ENCODE data around the gene KNL1.
"Not testable (repeated sequence)": the region's sequence is repeated elsewhere in the genome, so short reads cannot be mapped to it uniquely, and the experiment has no call there.

Gene KNL1, protein sequence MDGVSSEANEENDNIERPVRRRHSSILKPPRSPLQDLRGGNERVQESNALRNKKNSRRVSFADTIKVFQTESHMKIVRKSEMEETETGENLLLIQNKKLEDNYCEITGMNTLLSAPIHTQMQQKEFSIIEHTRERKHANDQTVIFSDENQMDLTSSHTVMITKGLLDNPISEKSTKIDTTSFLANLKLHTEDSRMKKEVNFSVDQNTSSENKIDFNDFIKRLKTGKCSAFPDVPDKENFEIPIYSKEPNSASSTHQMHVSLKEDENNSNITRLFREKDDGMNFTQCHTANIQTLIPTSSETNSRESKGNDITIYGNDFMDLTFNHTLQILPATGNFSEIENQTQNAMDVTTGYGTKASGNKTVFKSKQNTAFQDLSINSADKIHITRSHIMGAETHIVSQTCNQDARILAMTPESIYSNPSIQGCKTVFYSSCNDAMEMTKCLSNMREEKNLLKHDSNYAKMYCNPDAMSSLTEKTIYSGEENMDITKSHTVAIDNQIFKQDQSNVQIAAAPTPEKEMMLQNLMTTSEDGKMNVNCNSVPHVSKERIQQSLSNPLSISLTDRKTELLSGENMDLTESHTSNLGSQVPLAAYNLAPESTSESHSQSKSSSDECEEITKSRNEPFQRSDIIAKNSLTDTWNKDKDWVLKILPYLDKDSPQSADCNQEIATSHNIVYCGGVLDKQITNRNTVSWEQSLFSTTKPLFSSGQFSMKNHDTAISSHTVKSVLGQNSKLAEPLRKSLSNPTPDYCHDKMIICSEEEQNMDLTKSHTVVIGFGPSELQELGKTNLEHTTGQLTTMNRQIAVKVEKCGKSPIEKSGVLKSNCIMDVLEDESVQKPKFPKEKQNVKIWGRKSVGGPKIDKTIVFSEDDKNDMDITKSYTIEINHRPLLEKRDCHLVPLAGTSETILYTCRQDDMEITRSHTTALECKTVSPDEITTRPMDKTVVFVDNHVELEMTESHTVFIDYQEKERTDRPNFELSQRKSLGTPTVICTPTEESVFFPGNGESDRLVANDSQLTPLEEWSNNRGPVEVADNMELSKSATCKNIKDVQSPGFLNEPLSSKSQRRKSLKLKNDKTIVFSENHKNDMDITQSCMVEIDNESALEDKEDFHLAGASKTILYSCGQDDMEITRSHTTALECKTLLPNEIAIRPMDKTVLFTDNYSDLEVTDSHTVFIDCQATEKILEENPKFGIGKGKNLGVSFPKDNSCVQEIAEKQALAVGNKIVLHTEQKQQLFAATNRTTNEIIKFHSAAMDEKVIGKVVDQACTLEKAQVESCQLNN (N-terminal part only)

GRCh38 chr15:40593588-40594428 is at the start of gene KNL1:
KNL1 (plus strand) TSS chr15:40594249; CDS start chr15:40602932, 8,683 bp downstream.
- DNase-seq, result peak; percentile 67

GRCh38 chr15:40545457-40545856 is 48.6 kb upstream of the KNL1 start:
- DNase-seq, result no peak

DNA sequence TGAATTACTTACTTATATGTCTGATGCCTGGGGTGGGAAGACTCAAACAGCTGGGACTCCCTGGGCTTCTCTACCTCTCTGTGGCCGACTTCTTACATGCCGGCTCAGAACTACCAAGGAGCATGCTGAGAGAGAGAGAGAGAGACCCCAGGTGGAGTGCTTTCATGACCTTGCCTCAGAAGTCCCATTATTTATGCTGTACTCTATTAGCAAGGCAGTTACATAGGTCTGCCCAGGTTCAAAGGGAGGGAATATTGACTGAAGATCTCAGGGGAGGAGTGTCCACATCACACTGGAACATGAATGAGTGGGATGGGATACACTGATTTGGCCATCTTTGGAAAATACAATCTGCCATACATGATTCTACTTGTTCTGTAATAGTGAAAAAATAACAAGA is 45.4 kb upstream of the KNL1 start:
- no peak for DNase-seq

GRCh38 chr15:40549894-40550293 is 44.2 kb upstream of the KNL1 start:
- DNase-seq, result no peak

DNA sequence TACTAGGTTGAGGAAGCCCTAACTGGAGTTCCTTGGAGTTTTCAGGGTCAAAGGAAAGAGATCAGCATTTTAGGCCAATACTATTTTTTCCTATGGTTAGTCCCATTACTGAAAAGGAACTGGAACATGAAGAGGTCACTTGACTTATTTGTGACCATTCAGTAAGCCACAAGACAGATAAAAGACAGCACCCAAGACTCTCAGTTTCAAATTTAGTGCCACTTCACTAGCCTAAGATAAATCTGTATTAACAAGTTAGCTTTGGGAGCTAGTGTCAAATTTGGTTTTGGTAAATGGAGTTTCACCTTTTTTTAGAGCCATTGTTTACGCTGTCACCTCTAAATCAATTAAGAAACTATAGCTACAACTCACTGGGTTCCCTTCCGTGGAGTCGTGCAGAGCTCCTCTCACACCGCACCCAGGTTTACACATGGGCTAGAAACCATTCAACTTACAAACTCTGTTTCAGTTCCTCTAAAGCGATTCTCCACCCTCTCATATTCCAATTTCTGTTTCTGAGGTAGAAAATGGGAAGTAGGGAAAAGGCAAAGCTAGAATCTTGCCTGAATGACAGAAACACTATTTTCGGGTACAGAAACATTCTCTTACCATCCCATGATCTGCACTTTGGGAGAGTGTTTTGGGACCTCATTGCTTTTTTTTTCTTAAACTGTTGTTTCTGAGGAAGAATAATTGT is 43.6 kb upstream of the KNL1 start:
- no peak for DNase-seq

DNA sequence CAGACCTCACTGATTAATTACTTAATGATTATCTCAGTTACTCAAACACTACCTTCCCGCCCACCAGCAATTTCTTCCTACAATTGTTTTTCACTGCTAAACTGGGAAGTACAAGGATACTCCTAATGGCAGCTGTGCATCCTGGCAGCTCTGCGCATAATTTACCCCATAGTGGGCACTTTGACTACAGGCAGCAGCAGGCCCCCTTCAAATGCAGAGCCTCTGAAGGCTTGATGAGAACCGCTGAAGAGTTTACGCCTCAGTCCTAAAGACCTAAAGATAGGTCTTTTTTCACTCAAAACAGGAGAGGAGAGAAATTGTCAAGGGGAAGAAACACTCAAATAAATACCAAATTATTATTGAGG is 39.9 kb upstream of the KNL1 start:
- no peak for DNase-seq

- no peak for DNase-seq
Measured at GRCh38 chr15:40555876-40556275, 38.2 kb upstream of the KNL1 start.

GRCh38 chr15:40558952-40559742 is 34.9 kb upstream of the KNL1 start:
- no peak for DNase-seq

- no peak for DNase-seq
Measured at GRCh38 chr15:40562691-40563090, 31.4 kb upstream of the KNL1 start.

GRCh38 chr15:40563426-40563825 is 30.6 kb upstream of the KNL1 start:
- no peak for DNase-seq

- peak; percentile 85 for DNase-seq
Measured at GRCh38 chr15:40564591-40565332, 29.3 kb upstream of the KNL1 start, which contains the start of gene CCDC32. CCDC32 (minus strand) TSS chr15:40565042; CDS start chr15:40563015, 2,027 bp downstream.

DNA sequence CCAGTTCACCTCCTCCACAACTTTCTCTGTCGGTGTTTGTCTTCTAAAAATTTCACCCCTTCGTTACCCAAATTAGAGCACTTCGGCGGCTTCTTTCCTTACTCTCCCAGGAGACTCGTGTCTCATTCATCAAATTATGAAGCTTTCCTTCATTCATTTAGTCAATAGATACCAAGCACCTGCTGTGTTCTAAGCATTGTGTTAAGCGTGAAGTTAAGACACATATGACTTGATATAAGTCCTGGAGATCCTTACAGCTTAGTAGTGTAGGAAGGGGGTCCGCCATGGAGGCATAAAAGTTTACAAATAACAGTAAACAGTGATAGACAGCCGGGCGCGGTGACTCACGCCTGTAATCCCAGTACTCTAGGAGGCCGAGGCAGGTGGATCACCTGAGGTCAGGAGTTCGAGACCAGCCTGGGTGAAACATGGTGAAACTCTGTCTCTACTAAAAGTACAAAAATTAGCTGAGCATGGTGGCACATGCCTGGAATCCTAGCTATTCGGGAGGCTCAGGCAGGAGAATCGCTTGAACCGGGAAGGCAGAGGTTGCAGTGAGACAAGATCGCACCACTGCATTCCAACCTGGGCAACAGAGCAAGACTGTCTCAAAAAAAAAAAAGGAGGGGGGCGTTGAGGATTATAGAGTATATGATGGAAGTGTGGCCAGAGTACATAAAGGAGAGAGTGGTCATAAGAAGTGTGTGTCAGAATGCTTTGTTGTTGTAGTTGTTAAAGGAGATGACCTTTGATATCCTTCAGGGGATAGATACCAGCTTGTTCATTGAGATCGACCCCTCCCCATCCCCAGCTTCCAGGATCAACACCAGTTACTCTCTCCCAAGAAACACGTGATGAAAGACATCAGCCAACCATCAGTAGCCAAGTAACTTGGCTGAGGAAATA is 28.5 kb upstream of the KNL1 start:
- no peak for DNase-seq

- no peak for DNase-seq
Measured at GRCh38 chr15:40567111-40567510, 26.9 kb upstream of the KNL1 start.

DNA sequence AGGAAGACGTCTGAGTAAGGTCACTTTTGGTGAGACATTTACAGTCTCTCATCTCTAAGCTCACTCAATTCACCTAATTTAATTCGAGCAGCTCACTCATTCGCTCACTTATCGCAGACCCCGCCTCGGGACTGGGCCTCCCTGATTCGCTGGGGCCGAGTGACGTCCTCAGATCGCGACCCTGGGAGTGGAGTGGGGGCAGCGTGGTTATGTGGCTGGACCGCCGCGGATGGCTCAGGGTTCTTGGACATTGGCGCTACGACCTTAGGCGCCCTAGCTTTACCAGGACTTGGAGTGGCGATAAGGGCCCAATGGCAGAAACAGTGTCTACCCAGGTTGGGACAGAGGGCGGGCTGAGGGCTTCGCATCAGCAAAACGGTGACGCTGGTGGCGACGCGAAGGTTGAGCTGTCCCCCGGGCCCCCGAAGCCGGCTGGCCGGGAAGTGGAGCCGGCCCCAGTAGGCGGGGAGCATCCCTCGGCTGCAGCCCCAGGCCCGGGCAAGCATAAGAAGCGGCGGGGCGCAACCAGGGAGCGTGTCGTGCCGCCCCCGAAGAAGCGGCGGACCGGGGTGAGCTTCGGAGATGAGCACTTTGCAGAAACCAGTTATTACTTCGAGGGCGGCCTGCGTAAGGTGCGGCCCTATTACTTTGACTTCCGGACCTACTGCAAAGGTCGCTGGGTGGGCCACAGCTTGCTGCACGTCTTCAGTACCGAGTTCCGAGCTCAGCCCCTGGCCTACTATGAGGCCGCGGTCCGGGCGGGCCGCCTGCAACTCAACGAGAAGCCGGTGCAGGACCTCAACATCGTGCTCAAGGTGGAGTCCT is 24.7 kb upstream of the KNL1 start, which contains the start of gene RPUSD2:
Gene RPUSD2 (plus strand): TSS at position 171 of the 825 bp plus-strand sequence. CDS start 39 bp downstream, at position 210.
- peak; percentile 26 for DNase-seq

GRCh38 chr15:40575113-40575512 is 18.9 kb upstream of the KNL1 start:
- no peak for DNase-seq

GRCh38 chr15:40576914-40577313 is 17.1 kb upstream of the KNL1 start:
- not testable (repeated sequence) for DNase-seq

- DNase-seq, result no peak
Measured at GRCh38 chr15:40578892-40579291, 15.2 kb upstream of the KNL1 start.

DNA sequence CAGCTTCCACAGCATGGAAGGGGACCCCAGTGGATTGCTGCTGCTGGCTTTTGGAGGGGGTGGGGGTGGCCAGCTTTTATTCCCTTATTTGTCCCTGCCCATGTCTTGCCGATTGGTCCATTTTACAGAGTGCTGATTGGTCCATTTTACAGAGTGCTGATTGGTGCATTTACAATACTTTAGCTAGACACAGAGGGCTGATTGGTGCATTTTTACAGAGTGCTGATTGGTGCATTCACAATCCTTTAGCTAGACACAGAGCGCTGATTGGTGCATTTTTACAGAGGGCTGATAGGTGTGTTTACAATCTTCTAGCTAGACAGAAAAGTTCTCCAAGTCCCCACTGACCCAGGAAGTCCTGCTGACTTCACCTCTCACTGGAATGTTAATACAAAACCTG is 12.3 kb upstream of the KNL1 start:
- DNase-seq, result not testable (repeated sequence)
